NT2/D1 (cell line): ENCODE data around the gene FMNL2.

Experiments
- DNase-seq: peaks from one replicate; pipeline ENCODE4 v3.0.0-alpha.2; 2011; ENCODE audit warnings: low read depth, low spot score
- H3K27me3 ChIP-seq: 2 replicates; pipeline ENCODE4 v1.6.0; 2011; ENCODE audit warnings: mild to moderate bottlenecking; ENCODE audit not compliant: insufficient read length, insufficient read depth
- H3K36me3 ChIP-seq: 2 replicates; pipeline ENCODE4 v1.6.1; 2011; ENCODE audit warnings: mild to moderate bottlenecking, low read length, mixed read lengths; ENCODE audit not compliant: insufficient read depth, insufficient read length
- H3K4me1 ChIP-seq: 2 replicates; pipeline ENCODE4 v1.5.1; 2011; ENCODE audit not compliant: insufficient read depth, insufficient read length
- H3K4me3 ChIP-seq: 2 replicates; pipeline ENCODE4 v1.5.1; 2011; ENCODE audit warnings: low read depth; ENCODE audit not compliant: insufficient read length
- H3K9ac ChIP-seq: 2 replicates; pipeline ENCODE4 v1.6.0; 2011; ENCODE audit warnings: low read depth; ENCODE audit not compliant: insufficient read length
- H3K9me3 ChIP-seq: 2 replicates; pipeline ENCODE4 v1.5.1; 2011; ENCODE audit warnings: mild to moderate bottlenecking, low read length; ENCODE audit not compliant: insufficient read depth
- SUZ12 ChIP-seq: IDR thresholded peaks from 2 replicates; pipeline ENCODE4 v1.6.1; 2011; ENCODE audit not compliant: insufficient read length, insufficient read depth; ENCODE audit errors: extremely low read depth
- YY1 ChIP-seq: IDR thresholded peaks from 2 replicates; pipeline ENCODE4 v1.6.1; 2011; ENCODE audit not compliant: insufficient read length, insufficient read depth
- ZNF274 ChIP-seq: IDR thresholded peaks from 2 replicates; pipeline ENCODE4 v1.6.1; 2011; ENCODE audit warnings: mild to moderate bottlenecking, low read depth, low read length

The FMNL2 gene

DNA sequence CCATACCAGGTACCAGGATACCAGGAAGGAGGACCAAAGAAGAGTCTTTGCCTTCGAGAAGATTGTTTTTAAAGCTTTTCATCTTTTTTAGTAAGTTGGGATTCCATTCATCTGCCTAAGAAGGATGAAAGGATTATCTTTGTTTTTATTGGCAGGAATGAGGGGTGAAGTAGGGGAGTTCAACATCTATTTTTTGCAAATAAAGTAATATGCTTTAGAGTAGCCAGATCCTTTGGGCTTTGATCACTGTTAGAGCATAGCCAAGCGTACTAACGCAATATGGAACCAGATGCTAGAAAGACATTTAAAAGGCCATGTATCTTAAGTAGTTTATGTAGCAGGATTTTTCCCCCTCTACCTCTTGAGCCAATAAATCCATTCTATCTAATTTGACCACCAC lies 249.3 kb downstream of the FMNL2 start:
- H3K4me3 ChIP-seq, result no peak overlapping the region
- H3K9me3 ChIP-seq, result no peaks in the 10 kb centered on the region
- no peak for TF ChIP-seq SUZ12
- TF ChIP-seq ZNF274, result no peak
- TF ChIP-seq YY1, result no peak
- H3K4me1 ChIP-seq, result no peaks in the 10 kb centered on the region
- H3K27me3 ChIP-seq, result no peaks in the 10 kb centered on the region
- DNase-seq, result no peak
- peaks cover 9% of the 10 kb centered on the region for H3K36me3 ChIP-seq
- no peak overlapping the region for H3K9ac ChIP-seq

DNA sequence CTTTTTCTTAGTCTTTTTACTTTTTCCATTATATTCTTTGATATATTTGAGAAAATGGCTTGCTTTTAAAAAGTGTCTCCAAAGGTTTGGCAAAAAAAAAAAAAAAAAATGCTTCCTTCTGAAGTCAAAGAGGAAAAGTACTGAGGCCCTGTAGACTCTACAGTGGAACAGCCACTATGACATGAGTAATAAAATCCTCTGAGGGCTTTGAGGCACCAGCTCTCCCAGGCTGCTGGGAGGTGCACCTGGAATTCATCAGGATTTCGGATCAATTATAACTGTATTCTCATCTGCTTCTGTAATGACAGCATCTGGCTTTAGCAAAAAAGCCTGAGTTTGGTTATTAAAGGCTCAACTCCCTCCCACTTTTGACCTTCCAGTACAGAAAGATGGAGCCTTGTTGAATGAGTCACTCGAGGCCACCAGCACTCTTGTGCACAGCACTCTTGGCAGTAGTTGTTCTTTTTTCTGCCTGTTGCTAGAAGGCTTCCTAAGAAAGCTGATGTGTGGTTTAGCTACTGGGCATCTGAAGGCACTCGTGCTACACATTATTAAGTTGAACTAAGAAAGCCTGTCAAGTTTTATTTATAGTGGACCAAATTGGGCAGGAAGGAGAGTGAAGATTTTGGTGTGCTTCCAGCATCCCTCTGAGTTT lies 251.0 kb downstream of the FMNL2 start:
- Histone ChIP-seq H3K4me3 (no peak overlapping the region), H3K36me3 (peaks cover 9% of the 10 kb centered on the region), H3K9me3 (no peaks in the 10 kb centered on the region), H3K27me3 (no peaks in the 10 kb centered on the region), H3K4me1 (no peaks in the 10 kb centered on the region), H3K9ac (no peak overlapping the region)
- DNase-seq, result no peak
- TF ChIP-seq YY1 (no peak), SUZ12 (no peak), ZNF274 (no peak)

DNA sequence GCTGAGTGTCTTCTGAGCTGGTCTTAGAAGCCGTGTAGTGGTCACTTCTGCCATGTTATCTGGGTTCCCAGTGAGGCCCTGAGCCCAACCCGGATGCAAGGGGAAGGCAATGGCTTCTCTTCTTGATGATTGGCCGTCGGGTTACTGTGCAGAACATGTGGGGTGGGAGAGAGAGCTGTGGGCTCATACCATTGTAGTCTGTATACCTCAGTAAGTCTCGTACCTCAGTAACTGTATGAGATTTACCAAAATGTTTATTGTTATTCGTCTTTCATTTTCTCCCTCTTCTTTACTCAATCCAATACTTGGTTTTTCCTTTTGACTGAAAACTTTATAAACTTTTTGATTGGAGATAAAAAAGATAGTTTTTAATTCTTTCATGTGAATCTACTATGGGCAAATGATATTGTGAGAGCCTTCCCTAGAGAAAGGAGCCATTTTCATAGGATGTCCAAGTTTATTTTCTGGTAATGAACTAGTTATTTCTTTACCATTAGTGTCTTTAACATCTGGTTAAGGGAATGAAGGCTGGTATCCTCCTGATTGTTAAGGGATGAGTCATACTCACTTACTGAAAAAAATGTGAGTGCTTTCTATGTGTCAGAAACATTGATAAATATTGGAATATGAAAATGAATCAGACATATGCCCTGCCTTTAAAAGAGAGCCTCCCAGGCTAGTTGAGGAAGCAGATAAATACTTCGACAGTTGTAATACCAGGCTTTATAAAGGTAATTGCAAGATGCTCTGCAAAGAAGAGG lies 252.4 kb downstream of the FMNL2 start:
- peaks cover 10% of the 10 kb centered on the region for H3K36me3 ChIP-seq
- no peaks in the 10 kb centered on the region for H3K4me1 ChIP-seq
- H3K9me3 ChIP-seq, result no peaks in the 10 kb centered on the region
- no peak for DNase-seq
- H3K4me3 ChIP-seq, result no peak overlapping the region
- H3K27me3 ChIP-seq, result no peaks in the 10 kb centered on the region
- no peak overlapping the region for H3K9ac ChIP-seq
- TF ChIP-seq ZNF274 (no peak), YY1 (no peak), SUZ12 (no peak)

DNA sequence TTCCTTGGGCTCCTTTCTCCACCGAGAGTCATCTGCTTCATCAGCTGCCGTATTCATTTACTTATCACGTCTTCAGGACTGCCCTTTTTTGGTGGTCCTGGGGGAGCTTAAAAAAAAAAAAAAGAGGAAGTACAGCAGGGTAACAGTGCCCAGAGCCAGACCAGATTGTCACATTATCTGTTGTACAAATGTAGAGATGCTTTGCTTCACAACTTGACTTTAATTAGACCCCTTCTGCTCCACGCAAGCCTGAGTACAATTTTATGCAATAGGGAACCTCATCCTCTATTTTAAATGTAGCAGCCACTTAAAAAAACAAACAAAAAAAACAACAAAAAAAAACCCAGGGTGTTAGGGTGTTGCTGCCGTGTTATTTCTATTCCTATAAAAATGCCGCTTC lies 254.0 kb downstream of the FMNL2 start:
- H3K9me3 ChIP-seq, result no peaks in the 10 kb centered on the region
- no peaks in the 10 kb centered on the region for H3K27me3 ChIP-seq
- no peak overlapping the region for H3K9ac ChIP-seq
- no peaks in the 10 kb centered on the region for H3K4me1 ChIP-seq
- no peak overlapping the region for H3K4me3 ChIP-seq
- TF ChIP-seq ZNF274 (no peak), SUZ12 (no peak), YY1 (no peak)
- peaks cover 4% of the 10 kb centered on the region for H3K36me3 ChIP-seq
- no peak for DNase-seq

DNA sequence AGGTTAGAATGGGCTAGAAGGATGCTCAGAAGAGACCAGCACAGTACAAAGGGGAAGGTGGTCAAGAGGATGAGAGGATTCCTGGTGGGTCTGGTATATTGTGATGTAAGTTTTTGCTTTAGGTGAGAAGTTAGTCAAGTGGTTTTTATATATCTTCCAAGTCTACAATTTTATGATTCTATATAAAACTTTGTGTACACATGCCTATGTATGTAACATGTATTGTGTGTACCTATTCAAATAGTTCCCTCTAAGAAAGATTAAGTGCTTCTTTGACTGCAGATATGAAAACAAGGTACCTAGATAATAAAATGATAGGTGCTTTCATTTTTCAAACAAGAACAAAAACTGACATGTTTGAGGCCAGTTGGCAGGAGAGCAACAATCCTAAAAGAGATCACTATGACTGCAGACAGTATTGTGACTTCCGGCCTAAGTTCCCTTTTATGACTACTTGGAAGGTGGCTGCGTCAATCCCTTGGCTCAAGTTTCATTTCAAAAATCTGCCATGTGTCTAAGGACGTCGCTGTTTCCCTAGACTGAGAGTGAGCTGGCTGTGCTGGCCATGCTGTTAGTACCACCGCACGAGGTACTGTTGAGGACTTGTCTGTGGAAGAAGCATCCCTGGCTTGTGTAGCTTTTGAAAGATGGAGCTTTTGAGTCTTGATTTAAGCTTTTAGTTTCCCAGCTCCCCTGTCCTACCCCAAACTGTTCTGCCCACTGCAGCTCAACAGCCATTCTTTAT lies 259.2 kb downstream of the FMNL2 start:
- no peaks in the 10 kb centered on the region for H3K27me3 ChIP-seq
- TF ChIP-seq YY1 (no peak), SUZ12 (no peak)
- no peak overlapping the region for H3K4me3 ChIP-seq
- no peak for DNase-seq
- no peak overlapping the region for H3K9ac ChIP-seq
- H3K4me1 ChIP-seq, result no peaks in the 10 kb centered on the region
- H3K9me3 ChIP-seq, result no peaks in the 10 kb centered on the region
- peaks cover 4% of the 10 kb centered on the region for H3K36me3 ChIP-seq

DNA sequence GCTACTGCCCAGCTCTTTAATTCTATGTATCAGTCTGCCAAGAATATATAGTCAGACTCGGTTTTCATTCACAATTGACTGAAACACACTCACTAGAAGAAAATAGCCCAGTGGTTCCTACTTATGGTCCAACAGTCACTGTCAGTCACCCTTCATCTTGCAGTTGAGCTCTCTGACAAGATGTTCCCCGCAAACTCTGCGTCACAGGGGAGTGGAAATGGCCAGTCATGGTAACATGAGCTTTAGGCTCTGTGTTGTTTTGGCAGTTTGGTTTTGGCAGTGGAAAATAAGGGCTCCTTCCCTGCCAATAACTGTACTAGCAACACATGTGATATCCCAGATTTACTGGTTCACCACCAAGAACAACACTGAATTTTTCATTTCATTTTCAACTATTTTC lies 259.8 kb downstream of the FMNL2 start:
- DNase-seq, result no peak
- TF ChIP-seq SUZ12 (no peak), YY1 (no peak), ZNF274 (no peak)
- Histone ChIP-seq H3K4me1 (no peaks in the 10 kb centered on the region), H3K36me3 (peaks cover 4% of the 10 kb centered on the region), H3K9me3 (no peaks in the 10 kb centered on the region), H3K4me3 (no peak overlapping the region), H3K27me3 (no peaks in the 10 kb centered on the region), H3K9ac (no peak overlapping the region)
